GM15510 (cell line): ENCODE data around the gene DENND6B.

Experiments used
- POLR2A ChIP-seq: IDR thresholded peaks from 3 replicates; pipeline ENCODE4 v1.6.1; 2011; ENCODE audit warnings: borderline replicate concordance; ENCODE audit not compliant: insufficient read length; ENCODE audit errors: extremely low read depth

DENND6B gene

GRCh38 chr22:50311606-50312351 is 15.0 kb downstream of the DENND6B start:
- no peak for TF ChIP-seq POLR2A

- TF ChIP-seq POLR2A, result no peak
Measured at GRCh38 chr22:50310949-50311444, 15.8 kb downstream of the DENND6B start.

- no peak for TF ChIP-seq POLR2A
Measured at GRCh38 chr22:50310031-50310722, 16.6 kb downstream of the DENND6B start.

GRCh38 chr22:50309601-50309991 is 17.2 kb downstream of the DENND6B start:
- TF ChIP-seq POLR2A, result no peak

- no peak for TF ChIP-seq POLR2A
Measured at GRCh38 chr22:50308986-50309600, 17.7 kb downstream of the DENND6B start.

- no peak for TF ChIP-seq POLR2A
Measured at GRCh38 chr22:50308597-50308935, 18.2 kb downstream of the DENND6B start.

GRCh38 chr22:50307890-50308596 is 18.8 kb downstream of the DENND6B start:
- no peak for TF ChIP-seq POLR2A

GRCh38 chr22:50306753-50307749 is 19.8 kb downstream of the DENND6B start, which contains the start of gene PLXNB2:
PLXNB2 (minus strand) TSS chr22:50307646; CDS start chr22:50290584, 17,062 bp downstream.
- peak; percentile 63 for TF ChIP-seq POLR2A

GRCh38 chr22:50305923-50306566 is 20.8 kb downstream of the DENND6B start:
- TF ChIP-seq POLR2A, result peak; percentile 31

- no peak for TF ChIP-seq POLR2A
Measured at GRCh38 chr22:50305393-50305922, 21.4 kb downstream of the DENND6B start.

GRCh38 chr22:50304528-50305392 is 22.1 kb downstream of the DENND6B start:
- no peak for TF ChIP-seq POLR2A
